Bronchial epithelial cell (primary cell): ENCODE data around the gene CLSTN1. TPM values are rescaled to one million over a fixed set of nuclear protein-coding genes. Genes with fewer than 3 reads are reported as not detected.

ENCODE experiments used
- DNase-seq: peaks from one replicate; pipeline ENCODE4 v3.0.0-alpha.2; 2010; ENCODE audit warnings: low read depth
- FAIRE-seq: peaks from 2 replicates; lab custom pipeline; 2011; peaks lifted over from hg19 to GRCh38; lab: Jason Lieb, UNC
- H3K27me3 ChIP-seq: 2 replicates; pipeline ENCODE4 v1.5.1; 2011; ENCODE audit warnings: low read length; ENCODE audit not compliant: control insufficient read depth, insufficient read depth
- H3K36me3 ChIP-seq: 2 replicates; pipeline ENCODE4 v1.5.1; 2011; ENCODE audit warnings: low read length; ENCODE audit not compliant: control insufficient read depth, insufficient read depth
- H3K4me3 ChIP-seq: 2 replicates; pipeline ENCODE4 v1.5.1; 2011; ENCODE audit warnings: mild to moderate bottlenecking, low read depth, low read length, control low read depth
- total RNA-seq: library from RNA; depleted of rRNA; stranded (reverse); fragments of >200 nt; gene quantifications from 2 replicates; pipeline ENCODE4 v1.2.1, GENCODE V29; 2014
- TF ChIP-seq, protein P1 (sequence below): IDR thresholded peaks from 2 replicates; pipeline ENCODE4 v1.5.1; 2011; ENCODE audit warnings: mild to moderate bottlenecking, moderate library complexity, low read length, control low read depth, inconsistent platforms; ENCODE audit not compliant: insufficient read depth, severe bottlenecking

The CLSTN1 gene
- total RNA-seq, 1 donor from 2014 or later, result 142 TPM

DNA sequence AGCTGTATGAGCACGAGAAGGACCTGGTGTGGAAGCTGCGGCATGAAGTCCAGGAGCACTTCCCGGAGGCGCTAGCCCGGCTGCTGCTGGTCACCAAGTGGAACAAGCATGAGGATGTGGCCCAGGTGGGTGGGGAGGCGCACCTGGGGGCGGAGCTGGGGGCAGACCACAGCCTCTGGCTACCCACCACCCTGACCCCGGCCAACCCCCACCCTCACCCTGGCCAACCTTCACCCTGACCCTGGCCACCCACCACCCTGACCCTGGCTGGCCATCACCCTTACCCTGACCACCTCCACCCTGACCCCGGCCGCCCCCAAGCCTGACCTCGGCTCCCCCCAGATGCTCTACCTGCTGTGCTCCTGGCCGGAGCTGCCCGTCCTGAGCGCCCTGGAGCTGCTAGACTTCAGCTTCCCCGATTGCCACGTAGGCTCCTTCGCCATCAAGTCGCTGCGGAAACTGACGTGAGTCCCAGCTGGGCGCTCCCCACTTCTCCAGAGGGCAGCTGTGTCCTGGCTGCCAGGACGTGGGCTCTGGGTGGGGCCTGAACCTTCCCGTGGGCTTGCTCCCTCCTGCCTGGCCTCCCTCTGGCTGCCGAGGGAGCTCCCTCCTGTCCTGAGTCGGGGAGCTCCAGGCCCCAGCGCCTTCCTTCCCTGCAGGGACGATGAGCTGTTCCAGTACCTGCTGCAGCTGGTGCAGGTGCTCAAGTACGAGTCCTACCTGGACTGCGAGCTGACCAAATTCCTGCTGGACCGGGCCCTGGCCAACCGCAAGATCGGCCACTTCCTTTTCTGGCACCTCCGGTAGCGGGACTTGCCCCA lies 102.8 kb downstream of the CLSTN1 start:
- no peak for FAIRE-seq
- Histone ChIP-seq H3K27me3 (no peaks in the 10 kb centered on the region), H3K36me3 (peaks cover 25% of the 10 kb centered on the region), H3K4me3 (no peak overlapping the region)
- TF ChIP-seq, protein P1, sequence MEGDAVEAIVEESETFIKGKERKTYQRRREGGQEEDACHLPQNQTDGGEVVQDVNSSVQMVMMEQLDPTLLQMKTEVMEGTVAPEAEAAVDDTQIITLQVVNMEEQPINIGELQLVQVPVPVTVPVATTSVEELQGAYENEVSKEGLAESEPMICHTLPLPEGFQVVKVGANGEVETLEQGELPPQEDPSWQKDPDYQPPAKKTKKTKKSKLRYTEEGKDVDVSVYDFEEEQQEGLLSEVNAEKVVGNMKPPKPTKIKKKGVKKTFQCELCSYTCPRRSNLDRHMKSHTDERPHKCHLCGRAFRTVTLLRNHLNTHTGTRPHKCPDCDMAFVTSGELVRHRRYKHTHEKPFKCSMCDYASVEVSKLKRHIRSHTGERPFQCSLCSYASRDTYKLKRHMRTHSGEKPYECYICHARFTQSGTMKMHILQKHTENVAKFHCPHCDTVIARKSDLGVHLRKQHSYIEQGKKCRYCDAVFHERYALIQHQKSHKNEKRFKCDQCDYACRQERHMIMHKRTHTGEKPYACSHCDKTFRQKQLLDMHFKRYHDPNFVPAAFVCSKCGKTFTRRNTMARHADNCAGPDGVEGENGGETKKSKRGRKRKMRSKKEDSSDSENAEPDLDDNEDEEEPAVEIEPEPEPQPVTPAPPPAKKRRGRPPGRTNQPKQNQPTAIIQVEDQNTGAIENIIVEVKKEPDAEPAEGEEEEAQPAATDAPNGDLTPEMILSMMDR, result no peak
- DNase-seq, result no peak

DNA sequence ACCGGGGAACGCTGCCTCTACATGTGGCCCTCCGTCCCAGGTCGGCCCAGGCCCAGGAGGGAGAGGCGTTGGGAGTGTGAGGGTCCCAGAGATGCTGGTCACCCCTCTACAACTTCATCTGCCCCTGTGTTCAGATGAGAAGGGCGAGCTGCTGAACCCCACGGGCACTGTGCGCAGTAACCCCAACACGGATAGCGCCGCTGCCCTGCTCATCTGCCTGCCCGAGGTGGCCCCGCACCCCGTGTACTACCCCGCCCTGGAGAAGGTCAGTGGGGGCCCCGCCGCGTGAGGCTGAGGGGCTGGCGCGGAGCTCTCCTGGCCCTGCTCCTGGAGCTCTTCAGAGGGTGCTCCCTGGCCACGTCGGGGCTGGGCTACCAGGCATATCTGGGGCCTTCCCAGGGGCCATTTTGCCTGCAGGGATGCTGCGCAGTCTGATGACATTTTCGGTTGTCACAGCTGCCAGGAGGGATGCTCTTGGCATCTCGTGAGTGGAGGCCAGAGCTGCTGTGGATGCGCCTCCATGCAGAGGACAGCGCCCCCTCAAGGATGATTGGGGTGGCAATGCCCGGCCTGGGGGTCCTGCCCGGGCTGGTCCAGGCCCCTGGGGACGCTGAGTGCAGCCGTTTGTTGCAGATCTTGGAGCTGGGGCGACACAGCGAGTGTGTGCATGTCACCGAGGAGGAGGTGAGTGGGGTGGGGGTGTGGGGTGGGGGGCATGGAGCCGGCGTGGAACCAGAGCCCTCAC lies 103.6 kb downstream of the CLSTN1 start:
- DNase-seq (no peak), FAIRE-seq (no peak)
- Histone ChIP-seq H3K36me3 (peaks cover 27% of the 10 kb centered on the region), H3K27me3 (no peaks in the 10 kb centered on the region), H3K4me3 (no peak overlapping the region)
- TF ChIP-seq, protein P1, result no peak

DNA sequence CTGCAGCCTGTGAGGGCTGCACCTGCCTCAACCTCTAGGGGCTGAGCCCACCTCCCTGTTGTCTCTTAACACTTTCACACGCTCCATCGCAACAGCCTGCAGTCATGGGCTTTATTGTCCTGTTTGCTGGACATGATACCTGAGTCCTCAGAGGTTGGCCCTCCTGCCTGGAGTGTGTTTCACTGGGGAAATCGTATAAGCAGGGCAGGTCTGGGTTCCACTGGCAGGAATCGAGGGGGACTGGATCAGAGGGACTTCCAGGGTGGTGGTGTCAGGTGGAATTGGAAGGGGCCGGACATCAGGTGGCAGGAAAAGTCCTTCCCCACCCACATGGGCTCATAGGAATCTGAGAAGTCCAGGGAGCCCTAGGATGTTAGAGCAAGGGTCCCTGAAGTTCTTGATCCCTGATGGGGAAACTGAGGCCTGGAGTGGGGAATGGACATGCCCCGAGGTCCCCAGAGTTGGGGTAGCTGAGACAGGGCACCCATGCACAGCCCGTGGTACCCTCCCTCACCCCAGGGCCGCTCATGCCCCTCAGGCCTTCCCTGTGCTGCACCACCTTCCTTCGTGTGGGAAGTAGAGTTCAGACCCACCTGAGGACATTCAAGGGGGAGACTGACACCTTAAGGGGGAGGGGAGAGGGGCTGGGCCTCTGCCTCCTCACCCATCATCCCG lies 105.6 kb downstream of the CLSTN1 start:
- no peaks in the 10 kb centered on the region for H3K27me3 ChIP-seq
- FAIRE-seq (no peak), DNase-seq (no peak)
- TF ChIP-seq, protein P1, result no peak
- H3K36me3 ChIP-seq, result peaks cover 19% of the 10 kb centered on the region
- no peak overlapping the region for H3K4me3 ChIP-seq

DNA sequence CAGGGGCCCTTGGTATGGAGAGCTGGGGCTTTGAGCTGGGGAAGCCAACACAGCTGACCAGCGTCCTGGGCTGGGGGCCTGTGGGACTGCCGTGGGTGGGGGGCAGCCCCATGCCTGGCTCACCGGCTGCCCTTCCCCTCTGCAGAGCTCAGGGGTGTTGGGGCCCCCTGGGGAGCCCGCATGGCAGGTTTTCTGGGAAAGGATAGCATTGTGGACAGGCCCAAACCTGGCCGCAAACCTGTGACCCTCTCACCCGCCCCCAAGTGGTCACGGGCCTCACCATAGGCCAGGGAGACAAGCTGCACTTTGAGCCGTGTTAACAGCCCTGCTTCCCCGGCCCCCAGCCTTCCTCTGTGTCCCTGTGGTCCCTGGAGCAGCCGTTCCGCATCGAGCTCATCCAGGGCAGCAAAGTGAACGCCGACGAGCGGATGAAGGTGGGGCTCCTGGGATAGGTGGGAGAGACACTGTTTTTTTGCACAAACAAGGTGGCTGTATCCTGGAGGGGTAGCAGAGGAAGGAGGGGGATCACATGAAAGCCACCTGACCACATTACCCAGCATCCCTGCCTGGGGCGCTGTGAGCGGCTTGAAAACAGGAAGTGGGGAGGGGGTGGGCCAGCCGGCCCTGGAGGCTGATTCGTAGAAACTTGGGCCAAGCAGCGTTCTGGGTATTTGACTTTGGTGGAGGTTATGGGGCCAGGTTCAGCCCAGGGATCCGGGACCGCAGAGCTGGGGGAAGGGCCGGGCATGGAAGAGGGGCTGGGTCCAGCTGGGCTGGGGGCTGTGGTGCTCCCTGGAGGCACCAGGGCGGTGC lies 106.4 kb downstream of the CLSTN1 start:
- DNase-seq, result no peak
- FAIRE-seq, result no peak
- H3K27me3 ChIP-seq, result no peaks in the 10 kb centered on the region
- TF ChIP-seq, protein P1, result no peak
- no peak overlapping the region for H3K4me3 ChIP-seq
- H3K36me3 ChIP-seq, result peaks cover 15% of the 10 kb centered on the region

DNA sequence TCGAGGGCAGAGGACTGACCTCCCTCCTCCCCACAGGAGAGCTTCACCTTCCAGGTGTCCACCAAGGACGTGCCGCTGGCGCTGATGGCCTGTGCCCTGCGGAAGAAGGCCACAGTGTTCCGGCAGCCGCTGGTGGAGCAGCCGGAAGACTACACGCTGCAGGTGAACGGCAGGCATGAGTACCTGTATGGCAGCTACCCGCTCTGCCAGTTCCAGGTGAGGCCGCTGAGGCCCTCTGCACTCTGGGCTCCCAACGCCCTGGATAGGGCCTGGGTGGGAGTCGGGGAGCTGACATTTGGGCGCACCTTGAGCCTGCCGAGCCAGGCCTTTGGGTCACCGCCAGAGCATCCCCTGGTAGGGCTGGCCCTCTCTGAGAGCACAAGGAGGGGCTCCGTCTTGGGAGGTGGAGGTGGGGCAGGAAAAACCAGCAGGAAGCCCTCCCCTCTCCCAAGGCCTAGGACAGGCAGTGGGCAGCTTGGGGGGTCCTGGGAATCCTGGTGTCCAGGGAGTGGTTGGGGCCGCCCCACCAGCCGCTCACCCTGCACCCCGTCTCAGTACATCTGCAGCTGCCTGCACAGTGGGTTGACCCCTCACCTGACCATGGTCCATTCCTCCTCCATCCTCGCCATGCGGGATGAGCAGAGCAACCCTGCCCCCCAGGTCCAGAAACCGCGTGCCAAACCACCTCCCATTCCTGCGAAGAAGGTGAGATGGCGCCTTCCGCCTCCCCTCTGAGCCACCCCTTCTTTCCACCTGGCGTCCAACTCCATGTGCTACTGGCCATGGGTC lies 107.2 kb downstream of the CLSTN1 start:
- TF ChIP-seq, protein P1, result no peak
- Histone ChIP-seq H3K36me3 (peaks cover 10% of the 10 kb centered on the region), H3K27me3 (no peaks in the 10 kb centered on the region), H3K4me3 (no peak overlapping the region)
- no peak for FAIRE-seq
- DNase-seq, result no peak
